ENCODE results near the gene LRMDA. TPM values are rescaled to one million over a fixed set of nuclear protein-coding genes. Genes with fewer than 3 reads are reported as not detected.

LRMDA gene
- total and polyA plus RNA-seq, 2 of the 8 experiments (the other 6 are each of a cell fraction or from before 2014, with no cell fraction given): 0.86 to 2.8 TPM

DNA sequence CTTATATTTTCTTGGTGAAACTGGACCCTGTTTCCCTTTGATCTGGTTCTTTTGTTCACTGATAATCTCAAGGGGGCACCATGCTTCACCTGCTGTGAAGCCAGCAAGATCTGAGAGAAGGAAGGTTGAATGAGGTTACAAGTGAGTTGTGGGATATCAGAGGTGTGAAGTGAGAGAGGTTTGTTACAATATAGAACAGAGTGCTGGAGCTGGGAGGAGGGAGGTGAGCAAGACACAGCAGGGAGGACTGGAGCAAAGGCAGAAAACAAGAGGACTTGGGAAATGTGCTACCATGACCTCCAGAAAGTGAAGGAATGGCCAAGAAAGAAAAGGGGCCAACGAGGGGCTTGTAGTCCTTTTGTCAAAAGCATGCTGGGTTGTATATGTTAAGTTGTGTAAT lies 156.6 kb downstream of the LRMDA start (continued):
- TF ChIP-seq, protein P1, sequence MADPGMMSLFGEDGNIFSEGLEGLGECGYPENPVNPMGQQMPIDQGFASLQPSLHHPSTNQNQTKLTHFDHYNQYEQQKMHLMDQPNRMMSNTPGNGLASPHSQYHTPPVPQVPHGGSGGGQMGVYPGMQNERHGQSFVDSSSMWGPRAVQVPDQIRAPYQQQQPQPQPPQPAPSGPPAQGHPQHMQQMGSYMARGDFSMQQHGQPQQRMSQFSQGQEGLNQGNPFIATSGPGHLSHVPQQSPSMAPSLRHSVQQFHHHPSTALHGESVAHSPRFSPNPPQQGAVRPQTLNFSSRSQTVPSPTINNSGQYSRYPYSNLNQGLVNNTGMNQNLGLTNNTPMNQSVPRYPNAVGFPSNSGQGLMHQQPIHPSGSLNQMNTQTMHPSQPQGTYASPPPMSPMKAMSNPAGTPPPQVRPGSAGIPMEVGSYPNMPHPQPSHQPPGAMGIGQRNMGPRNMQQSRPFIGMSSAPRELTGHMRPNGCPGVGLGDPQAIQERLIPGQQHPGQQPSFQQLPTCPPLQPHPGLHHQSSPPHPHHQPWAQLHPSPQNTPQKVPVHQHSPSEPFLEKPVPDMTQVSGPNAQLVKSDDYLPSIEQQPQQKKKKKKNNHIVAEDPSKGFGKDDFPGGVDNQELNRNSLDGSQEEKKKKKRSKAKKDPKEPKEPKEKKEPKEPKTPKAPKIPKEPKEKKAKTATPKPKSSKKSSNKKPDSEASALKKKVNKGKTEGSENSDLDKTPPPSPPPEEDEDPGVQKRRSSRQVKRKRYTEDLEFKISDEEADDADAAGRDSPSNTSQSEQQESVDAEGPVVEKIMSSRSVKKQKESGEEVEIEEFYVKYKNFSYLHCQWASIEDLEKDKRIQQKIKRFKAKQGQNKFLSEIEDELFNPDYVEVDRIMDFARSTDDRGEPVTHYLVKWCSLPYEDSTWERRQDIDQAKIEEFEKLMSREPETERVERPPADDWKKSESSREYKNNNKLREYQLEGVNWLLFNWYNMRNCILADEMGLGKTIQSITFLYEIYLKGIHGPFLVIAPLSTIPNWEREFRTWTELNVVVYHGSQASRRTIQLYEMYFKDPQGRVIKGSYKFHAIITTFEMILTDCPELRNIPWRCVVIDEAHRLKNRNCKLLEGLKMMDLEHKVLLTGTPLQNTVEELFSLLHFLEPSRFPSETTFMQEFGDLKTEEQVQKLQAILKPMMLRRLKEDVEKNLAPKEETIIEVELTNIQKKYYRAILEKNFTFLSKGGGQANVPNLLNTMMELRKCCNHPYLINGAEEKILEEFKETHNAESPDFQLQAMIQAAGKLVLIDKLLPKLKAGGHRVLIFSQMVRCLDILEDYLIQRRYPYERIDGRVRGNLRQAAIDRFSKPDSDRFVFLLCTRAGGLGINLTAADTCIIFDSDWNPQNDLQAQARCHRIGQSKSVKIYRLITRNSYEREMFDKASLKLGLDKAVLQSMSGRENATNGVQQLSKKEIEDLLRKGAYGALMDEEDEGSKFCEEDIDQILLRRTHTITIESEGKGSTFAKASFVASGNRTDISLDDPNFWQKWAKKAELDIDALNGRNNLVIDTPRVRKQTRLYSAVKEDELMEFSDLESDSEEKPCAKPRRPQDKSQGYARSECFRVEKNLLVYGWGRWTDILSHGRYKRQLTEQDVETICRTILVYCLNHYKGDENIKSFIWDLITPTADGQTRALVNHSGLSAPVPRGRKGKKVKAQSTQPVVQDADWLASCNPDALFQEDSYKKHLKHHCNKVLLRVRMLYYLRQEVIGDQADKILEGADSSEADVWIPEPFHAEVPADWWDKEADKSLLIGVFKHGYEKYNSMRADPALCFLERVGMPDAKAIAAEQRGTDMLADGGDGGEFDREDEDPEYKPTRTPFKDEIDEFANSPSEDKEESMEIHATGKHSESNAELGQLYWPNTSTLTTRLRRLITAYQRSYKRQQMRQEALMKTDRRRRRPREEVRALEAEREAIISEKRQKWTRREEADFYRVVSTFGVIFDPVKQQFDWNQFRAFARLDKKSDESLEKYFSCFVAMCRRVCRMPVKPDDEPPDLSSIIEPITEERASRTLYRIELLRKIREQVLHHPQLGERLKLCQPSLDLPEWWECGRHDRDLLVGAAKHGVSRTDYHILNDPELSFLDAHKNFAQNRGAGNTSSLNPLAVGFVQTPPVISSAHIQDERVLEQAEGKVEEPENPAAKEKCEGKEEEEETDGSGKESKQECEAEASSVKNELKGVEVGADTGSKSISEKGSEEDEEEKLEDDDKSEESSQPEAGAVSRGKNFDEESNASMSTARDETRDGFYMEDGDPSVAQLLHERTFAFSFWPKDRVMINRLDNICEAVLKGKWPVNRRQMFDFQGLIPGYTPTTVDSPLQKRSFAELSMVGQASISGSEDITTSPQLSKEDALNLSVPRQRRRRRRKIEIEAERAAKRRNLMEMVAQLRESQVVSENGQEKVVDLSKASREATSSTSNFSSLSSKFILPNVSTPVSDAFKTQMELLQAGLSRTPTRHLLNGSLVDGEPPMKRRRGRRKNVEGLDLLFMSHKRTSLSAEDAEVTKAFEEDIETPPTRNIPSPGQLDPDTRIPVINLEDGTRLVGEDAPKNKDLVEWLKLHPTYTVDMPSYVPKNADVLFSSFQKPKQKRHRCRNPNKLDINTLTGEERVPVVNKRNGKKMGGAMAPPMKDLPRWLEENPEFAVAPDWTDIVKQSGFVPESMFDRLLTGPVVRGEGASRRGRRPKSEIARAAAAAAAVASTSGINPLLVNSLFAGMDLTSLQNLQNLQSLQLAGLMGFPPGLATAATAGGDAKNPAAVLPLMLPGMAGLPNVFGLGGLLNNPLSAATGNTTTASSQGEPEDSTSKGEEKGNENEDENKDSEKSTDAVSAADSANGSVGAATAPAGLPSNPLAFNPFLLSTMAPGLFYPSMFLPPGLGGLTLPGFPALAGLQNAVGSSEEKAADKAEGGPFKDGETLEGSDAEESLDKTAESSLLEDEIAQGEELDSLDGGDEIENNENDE (IDR thresholded peaks at IDR 0.05; ENCODE audit: insufficient replicate concordance, low read length): no peak
- TF ChIP-seq BRCA1 (IDR thresholded peaks at IDR 0.05; ENCODE audit: low read depth, low read length): no peak
- no peak for TF ChIP-seq PHF8 (conservative IDR thresholded peaks at IDR 0.05; ENCODE audit: low read depth, low read length)
- no peak for TF ChIP-seq SIRT6 (IDR thresholded peaks at IDR 0.05; ENCODE audit: low read length)
- TF ChIP-seq RXRA (IDR thresholded peaks at IDR 0.05; ENCODE audit: insufficient read depth, low read depth, low read length): no peak
- no peak for TF ChIP-seq JUN (IDR thresholded peaks at IDR 0.05; ENCODE audit: low read depth, low read length)
- no peak for TF ChIP-seq EP300 (IDR thresholded peaks at IDR 0.05; ENCODE audit: borderline replicate concordance in 1 of 2, low read depth in 2 of 2, low read length in 2 of 2)
- TF ChIP-seq TAF7 (optimal IDR thresholded peaks at IDR 0.05; ENCODE audit: borderline replicate concordance, low read depth, low read length): no peak
- TF ChIP-seq SIX5 (IDR thresholded peaks at IDR 0.05; ENCODE audit: low read depth, low read length): no peak
